Measurements from ENCODE around the gene ZNF106.
A peak's percentile ranks its signal among the peaks of the same experiment; 100 is the strongest.

Gene ZNF106

GRCh38 chr15:42392309-42393024 is 98.5 kb downstream of the ZNF106 start:
- DNase-seq: no peak
- no peak overlapping the region for H3K27ac ChIP-seq
- in situ Hi-C loops (cut with HindIII; ENCODE audit: low pct_ligation_motif_present, low sequenced_read_pairs): no loop called here
- TF ChIP-seq CTCF (IDR thresholded peaks at IDR 0.05; ENCODE audit: low read depth, low read length, missing control alignments): no peak
- H3K4me3 ChIP-seq (ENCODE audit: low read depth, low read length): no peak overlapping the region
- no peaks in the 10 kb centered on the region for H3K27me3 ChIP-seq (replicated peaks)
- no peaks in the 10 kb centered on the region for H3K36me3 ChIP-seq (replicated peaks)

GRCh38 chr15:42387603-42388002 is 103.3 kb downstream of the ZNF106 start:
- Histone ChIP-seq H3K27me3 (replicated peaks) (no peaks in the 10 kb centered on the region), H3K4me3 (ENCODE audit: low read depth, low read length) (no peak overlapping the region), H3K27ac (no peak overlapping the region), H3K36me3 (replicated peaks) (no peaks in the 10 kb centered on the region)
- in situ Hi-C loops (cut with HindIII; ENCODE audit: low pct_ligation_motif_present, low sequenced_read_pairs): no loop called here
- TF ChIP-seq CTCF (IDR thresholded peaks at IDR 0.05; ENCODE audit: low read depth, low read length, missing control alignments): no peak
- DNase-seq: peak; percentile 3

- no peak overlapping the region for H3K27ac ChIP-seq
- no peaks in the 10 kb centered on the region for H3K27me3 ChIP-seq (replicated peaks)
- no peak overlapping the region for H3K4me3 ChIP-seq (ENCODE audit: low read depth, low read length)
- no peaks in the 10 kb centered on the region for H3K36me3 ChIP-seq (replicated peaks)
- DNase-seq: no peak
- TF ChIP-seq CTCF (IDR thresholded peaks at IDR 0.05; ENCODE audit: low read depth, low read length, missing control alignments): no peak
- in situ Hi-C loops (cut with HindIII; ENCODE audit: low pct_ligation_motif_present, low sequenced_read_pairs): no loop called here
Measured at GRCh38 chr15:42385980-42386700, 104.8 kb downstream of the ZNF106 start.

GRCh38 chr15:42385206-42385979 is 105.5 kb downstream of the ZNF106 start:
- H3K4me3 ChIP-seq (ENCODE audit: low read depth, low read length): no peak overlapping the region
- peak; percentile 46 for DNase-seq
- no peaks in the 10 kb centered on the region for H3K36me3 ChIP-seq (replicated peaks)
- no peaks in the 10 kb centered on the region for H3K27me3 ChIP-seq (replicated peaks)
- peak; percentile 92 for TF ChIP-seq CTCF (IDR thresholded peaks at IDR 0.05; ENCODE audit: low read depth, low read length, missing control alignments)
- in situ Hi-C loops (cut with HindIII; ENCODE audit: low pct_ligation_motif_present, low sequenced_read_pairs): no loop called here
- no peak overlapping the region for H3K27ac ChIP-seq

GRCh38 chr15:42384597-42384996 is 106.3 kb downstream of the ZNF106 start:
- in situ Hi-C loops (cut with HindIII; ENCODE audit: low pct_ligation_motif_present, low sequenced_read_pairs): no loop called here
- Histone ChIP-seq H3K27me3 (replicated peaks) (no peaks in the 10 kb centered on the region), H3K4me3 (ENCODE audit: low read depth, low read length) (no peak overlapping the region), H3K36me3 (replicated peaks) (no peaks in the 10 kb centered on the region), H3K27ac (no peak overlapping the region)
- TF ChIP-seq CTCF (IDR thresholded peaks at IDR 0.05; ENCODE audit: low read depth, low read length, missing control alignments): no peak
- DNase-seq: no peak
